Tibial nerve (tissue), 3 donors: ENCODE data around the gene CNGA3.

Source experiments
- CTCF ChIP-seq, 5 experiments: fragments of 200-600 bp in 3 of 5; fragments of 450-650 bp in 2 of 5; sonication (generic) in 3 of 5; IDR thresholded peaks; one replicate each; pipeline ENCODE4 v1.5.1; 2016 to 2019; ENCODE audit warnings: antibody characterized with exemption in 5 of 5, mild to moderate bottlenecking in 3 of 5, moderate library complexity in 2 of 5
- POLR2A ChIP-seq, 2 donors: fragments of 450-650 bp; IDR thresholded peaks; one replicate each; pipeline ENCODE4 v1.6.1; 2017; ENCODE audit warnings: antibody characterized with exemption in 2 of 2, mild to moderate bottlenecking in 2 of 2, moderate library complexity in 2 of 2

GRCh38 chr2:98334439-98335078 lies 11.7 kb upstream of the CNGA3 start:
- TF ChIP-seq CTCF (IDR thresholded peaks at IDR 0.05) (no peak), POLR2A (IDR thresholded peaks at IDR 0.05) (no peak)
